ENCODE data around the gene ADTRP.

Gene ADTRP

DNA sequence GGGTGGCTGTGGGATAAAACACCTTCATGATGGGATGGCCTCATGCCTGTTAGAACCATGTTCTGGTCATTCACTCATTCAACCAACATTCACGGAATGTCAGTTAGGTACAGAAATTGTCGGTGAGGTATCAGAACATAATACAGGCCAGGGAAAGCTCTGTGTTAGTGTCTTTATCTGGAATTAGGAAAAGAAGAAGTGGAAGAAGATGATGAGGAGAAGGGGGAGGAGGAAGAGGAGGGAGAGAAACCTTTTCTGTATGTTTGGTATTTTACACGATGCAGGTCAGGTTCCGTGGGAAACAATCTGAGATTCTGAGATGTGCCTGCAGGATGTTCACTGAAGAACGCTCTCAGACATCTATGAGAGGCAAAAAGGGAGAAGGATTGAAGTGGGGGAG lies 5.6 kb downstream of the ADTRP start:
- H3K27ac ChIP-seq (ENCODE audit: low read depth, low read length), result no peak overlapping the region
- H3K9me3 ChIP-seq (ENCODE audit: control insufficient read depth, insufficient read depth, low read length), result no peaks in the 10 kb centered on the region
- H3K4me3 ChIP-seq (ENCODE audit: low read depth, low read length), result no peak overlapping the region
- H3K4me1 ChIP-seq (ENCODE audit: control insufficient read depth, insufficient read depth, low read length), result peaks cover 19% of the 10 kb centered on the region
- no peak overlapping the region for H3K9ac ChIP-seq (ENCODE audit: low read depth, low read length)
- H3K27me3 ChIP-seq (ENCODE audit: control insufficient read depth, insufficient read depth, low read length), result no peaks in the 10 kb centered on the region; the same call in 1 of the 2 replicates
- H3K36me3 ChIP-seq (ENCODE audit: control insufficient read depth, insufficient read depth, low read length), result no peaks in the 10 kb centered on the region

DNA sequence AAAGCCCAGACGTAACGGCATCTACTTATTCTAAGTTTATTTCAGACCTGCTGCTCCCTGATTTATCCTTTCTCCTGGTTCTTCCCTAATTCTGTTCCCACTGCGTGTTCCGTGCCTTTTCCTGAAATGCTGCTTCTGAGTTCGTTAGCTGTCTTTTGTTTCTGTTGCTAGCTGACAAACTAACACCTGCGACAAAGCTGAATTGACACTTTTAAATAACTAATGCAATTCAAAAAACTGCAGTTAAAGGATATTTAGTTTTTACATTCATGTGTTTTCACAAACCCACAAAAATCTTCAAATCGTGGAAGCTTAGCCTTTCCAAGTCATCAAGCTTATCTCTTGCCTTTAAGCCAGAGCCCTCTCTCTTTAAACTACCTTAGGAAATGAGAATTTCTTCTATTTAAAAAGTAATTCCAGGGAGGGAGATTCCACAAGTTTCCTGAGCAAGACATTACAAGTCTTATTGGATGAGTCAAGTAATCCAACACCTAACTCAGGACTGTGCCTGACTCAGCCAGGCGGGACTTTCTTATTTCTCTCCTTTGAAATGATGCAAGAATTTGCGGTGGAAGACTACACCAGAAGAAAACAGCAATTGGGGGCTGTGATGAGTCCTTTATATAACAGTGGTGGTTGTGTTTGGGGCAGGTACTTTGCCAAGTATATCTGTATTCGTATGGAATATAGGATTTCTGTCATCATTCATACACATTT lies 6.3 kb downstream of the ADTRP start:
- H3K36me3 ChIP-seq (ENCODE audit: control insufficient read depth, insufficient read depth, low read length), result no peaks in the 10 kb centered on the region
- no peak overlapping the region for H3K4me3 ChIP-seq (ENCODE audit: low read depth, low read length)
- no peaks in the 10 kb centered on the region for H3K9me3 ChIP-seq (ENCODE audit: control insufficient read depth, insufficient read depth, low read length)
- no peaks in the 10 kb centered on the region; the same call in 1 of the 2 replicates for H3K27me3 ChIP-seq (ENCODE audit: control insufficient read depth, insufficient read depth, low read length)
- peaks cover 23% of the 10 kb centered on the region for H3K4me1 ChIP-seq (ENCODE audit: control insufficient read depth, insufficient read depth, low read length)
- H3K9ac ChIP-seq (ENCODE audit: low read depth, low read length), result no peak overlapping the region
- H3K27ac ChIP-seq (ENCODE audit: low read depth, low read length), result peak overlapping the region; percentile 64

DNA sequence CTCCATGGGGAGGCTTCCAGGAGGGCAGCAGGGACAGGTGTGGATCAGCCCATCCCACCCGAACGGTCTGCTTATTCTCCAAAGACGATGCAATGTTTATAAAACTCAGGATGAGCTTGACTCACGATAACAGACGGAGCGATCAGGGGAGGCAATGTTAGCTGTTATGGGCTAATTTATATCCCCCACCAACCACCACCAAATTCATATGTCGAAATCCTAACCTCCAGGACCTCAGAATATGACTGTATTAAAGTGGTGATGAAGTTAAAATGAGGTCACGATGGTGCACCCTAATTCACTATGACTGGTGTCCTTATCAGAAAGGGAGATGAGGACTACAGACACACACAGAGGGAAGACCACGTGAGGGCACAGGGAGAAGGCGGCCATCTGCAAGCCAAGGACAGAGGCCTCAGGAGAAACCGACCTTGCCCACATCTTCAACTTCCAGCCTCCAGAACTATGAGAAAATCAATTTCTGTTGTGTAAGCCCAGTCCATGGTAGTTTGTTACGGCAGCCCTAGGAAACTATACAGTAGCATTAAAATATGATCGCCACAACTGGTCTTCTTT lies 7.0 kb downstream of the ADTRP start:
- Histone ChIP-seq H3K27ac (ENCODE audit: low read depth, low read length) (no peak overlapping the region), H3K9me3 (ENCODE audit: control insufficient read depth, insufficient read depth, low read length) (no peaks in the 10 kb centered on the region), H3K4me3 (ENCODE audit: low read depth, low read length) (no peak overlapping the region), H3K36me3 (ENCODE audit: control insufficient read depth, insufficient read depth, low read length) (no peaks in the 10 kb centered on the region), H3K9ac (ENCODE audit: low read depth, low read length) (no peak overlapping the region), H3K4me1 (ENCODE audit: control insufficient read depth, insufficient read depth, low read length) (peaks cover 29% of the 10 kb centered on the region), H3K27me3 (ENCODE audit: control insufficient read depth, insufficient read depth, low read length) (no peaks in the 10 kb centered on the region; the same call in 1 of the 2 replicates)

DNA sequence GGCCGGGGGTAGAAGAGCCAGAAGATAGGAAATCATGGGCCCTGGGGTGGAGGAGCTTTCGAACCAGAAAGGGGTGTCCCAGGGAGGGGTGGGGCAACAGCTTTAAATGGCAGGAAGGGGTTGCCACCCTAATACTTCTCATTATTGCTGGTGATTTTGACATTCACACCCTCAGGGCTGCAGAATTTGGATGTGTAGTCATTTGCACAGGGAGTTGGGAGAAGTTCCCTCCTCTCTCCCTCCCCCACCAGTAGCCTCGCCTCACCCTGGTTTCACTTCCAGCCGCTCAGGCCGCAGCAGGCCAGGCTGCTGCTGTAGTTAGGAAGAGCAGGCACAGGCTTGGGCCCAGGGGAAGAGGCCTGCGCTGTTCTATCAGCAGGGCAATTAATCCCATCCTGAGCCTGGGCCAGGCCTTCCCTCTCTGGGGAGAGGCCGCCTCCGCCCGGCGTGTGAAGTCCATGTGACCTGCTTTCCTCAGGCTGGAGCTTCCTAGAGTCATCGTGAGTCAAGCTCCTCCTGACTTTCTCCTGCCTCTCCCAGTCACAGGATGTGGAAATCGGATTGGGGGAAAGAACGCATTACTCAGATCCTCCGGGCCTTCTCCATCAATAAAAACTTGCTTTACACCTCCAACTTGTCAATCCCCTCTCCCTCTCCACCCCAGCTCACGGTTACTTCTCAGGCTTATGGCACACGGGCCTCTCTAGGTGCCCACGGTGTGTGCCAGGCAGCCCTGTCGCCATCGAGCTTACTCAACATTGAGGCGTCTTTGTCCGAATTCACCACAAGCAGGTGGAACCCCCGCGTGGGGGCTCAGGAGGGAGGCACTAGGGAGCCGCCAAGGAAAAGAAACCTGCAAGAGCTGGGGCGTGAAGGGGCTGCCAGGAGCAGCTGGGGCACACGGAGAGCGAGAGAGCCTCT lies 7.8 kb downstream of the ADTRP start:
- H3K4me3 ChIP-seq (ENCODE audit: low read depth, low read length), result no peak overlapping the region

DNA sequence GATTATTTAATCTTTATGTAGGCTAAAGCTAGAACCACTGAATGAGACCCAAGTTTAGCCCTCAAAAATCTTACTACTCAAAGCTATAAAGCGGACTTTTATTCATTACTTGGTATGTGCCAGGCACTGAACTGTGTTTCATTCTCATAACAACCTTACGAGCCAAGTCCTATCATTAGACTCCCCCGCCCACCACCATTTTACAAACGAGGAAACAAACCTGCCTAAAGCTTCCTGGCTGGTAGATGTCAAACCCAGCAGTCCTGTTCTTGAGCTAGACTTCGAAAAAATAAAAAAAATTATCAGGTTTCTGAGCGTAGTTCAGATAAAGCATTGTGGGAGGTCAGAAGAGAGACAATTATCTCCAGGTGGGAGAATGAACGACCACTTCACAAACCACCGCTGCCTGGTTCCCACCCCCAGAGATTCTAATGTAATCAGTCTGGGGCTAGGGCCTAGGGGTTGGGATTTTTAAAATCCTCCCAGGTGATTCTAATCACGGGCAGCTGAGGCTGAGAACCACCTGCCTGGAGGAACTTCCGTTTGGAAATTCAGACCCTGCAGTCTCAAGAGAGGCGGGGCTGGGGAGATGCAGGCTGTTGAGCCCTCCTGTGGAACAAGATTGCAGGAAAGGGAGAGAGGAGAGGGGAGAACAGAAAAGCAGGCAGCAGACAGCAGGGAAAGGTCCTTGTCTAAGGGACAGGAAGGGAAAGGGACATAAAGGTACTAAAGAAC lies 8.6 kb downstream of the ADTRP start:
- no peaks in the 10 kb centered on the region; the same call in 1 of the 2 replicates for H3K27me3 ChIP-seq (ENCODE audit: control insufficient read depth, insufficient read depth, low read length)
- no peak overlapping the region for H3K9ac ChIP-seq (ENCODE audit: low read depth, low read length)
- H3K9me3 ChIP-seq (ENCODE audit: control insufficient read depth, insufficient read depth, low read length), result no peaks in the 10 kb centered on the region
- H3K4me3 ChIP-seq (ENCODE audit: low read depth, low read length), result no peak overlapping the region
- H3K36me3 ChIP-seq (ENCODE audit: control insufficient read depth, insufficient read depth, low read length), result no peaks in the 10 kb centered on the region
- H3K4me1 ChIP-seq (ENCODE audit: control insufficient read depth, insufficient read depth, low read length), result peaks cover 41% of the 10 kb centered on the region
- peak overlapping the region; percentile 30 for H3K27ac ChIP-seq (ENCODE audit: low read depth, low read length)

More for the DNA sequence above, 7.8 kb downstream of the ADTRP start:
- no peaks in the 10 kb centered on the region; the same call in 1 of the 2 replicates for H3K27me3 ChIP-seq (ENCODE audit: control insufficient read depth, insufficient read depth, low read length)
- H3K27ac ChIP-seq (ENCODE audit: low read depth, low read length), result peak overlapping the region; percentile 30
- no peaks in the 10 kb centered on the region for H3K36me3 ChIP-seq (ENCODE audit: control insufficient read depth, insufficient read depth, low read length)
- peaks cover 37% of the 10 kb centered on the region for H3K4me1 ChIP-seq (ENCODE audit: control insufficient read depth, insufficient read depth, low read length)
- no peaks in the 10 kb centered on the region for H3K9me3 ChIP-seq (ENCODE audit: control insufficient read depth, insufficient read depth, low read length)
- H3K9ac ChIP-seq (ENCODE audit: low read depth, low read length), result no peak overlapping the region

DNA sequence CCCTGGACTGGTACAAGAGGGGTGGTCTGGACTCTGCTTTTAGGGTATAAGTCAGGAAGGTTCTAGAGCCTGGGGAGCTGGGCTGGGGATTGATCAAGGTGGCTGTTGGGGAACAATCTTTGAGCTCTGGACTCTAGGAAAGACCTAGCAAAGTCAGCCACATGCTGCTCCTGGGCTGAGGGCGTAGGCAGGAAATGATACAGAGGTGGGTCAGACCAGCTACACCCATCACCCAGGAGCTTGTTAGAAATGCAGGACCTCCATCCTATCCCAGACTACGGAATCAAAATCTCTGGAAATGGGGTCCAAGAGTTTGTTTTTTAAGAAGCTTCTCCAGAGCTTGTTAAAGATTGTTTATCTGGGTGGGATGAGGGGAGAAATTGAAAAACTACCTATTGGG lies 9.4 kb downstream of the ADTRP start:
- peaks cover 41% of the 10 kb centered on the region for H3K4me1 ChIP-seq (ENCODE audit: control insufficient read depth, insufficient read depth, low read length)
- H3K27ac ChIP-seq (ENCODE audit: low read depth, low read length), result no peak overlapping the region
- H3K9ac ChIP-seq (ENCODE audit: low read depth, low read length), result no peak overlapping the region
- no peaks in the 10 kb centered on the region for H3K9me3 ChIP-seq (ENCODE audit: control insufficient read depth, insufficient read depth, low read length)
- H3K27me3 ChIP-seq (ENCODE audit: control insufficient read depth, insufficient read depth, low read length), result no peaks in the 10 kb centered on the region; the same call in 1 of the 2 replicates
- no peak overlapping the region for H3K4me3 ChIP-seq (ENCODE audit: low read depth, low read length)
- H3K36me3 ChIP-seq (ENCODE audit: control insufficient read depth, insufficient read depth, low read length), result no peaks in the 10 kb centered on the region

DNA sequence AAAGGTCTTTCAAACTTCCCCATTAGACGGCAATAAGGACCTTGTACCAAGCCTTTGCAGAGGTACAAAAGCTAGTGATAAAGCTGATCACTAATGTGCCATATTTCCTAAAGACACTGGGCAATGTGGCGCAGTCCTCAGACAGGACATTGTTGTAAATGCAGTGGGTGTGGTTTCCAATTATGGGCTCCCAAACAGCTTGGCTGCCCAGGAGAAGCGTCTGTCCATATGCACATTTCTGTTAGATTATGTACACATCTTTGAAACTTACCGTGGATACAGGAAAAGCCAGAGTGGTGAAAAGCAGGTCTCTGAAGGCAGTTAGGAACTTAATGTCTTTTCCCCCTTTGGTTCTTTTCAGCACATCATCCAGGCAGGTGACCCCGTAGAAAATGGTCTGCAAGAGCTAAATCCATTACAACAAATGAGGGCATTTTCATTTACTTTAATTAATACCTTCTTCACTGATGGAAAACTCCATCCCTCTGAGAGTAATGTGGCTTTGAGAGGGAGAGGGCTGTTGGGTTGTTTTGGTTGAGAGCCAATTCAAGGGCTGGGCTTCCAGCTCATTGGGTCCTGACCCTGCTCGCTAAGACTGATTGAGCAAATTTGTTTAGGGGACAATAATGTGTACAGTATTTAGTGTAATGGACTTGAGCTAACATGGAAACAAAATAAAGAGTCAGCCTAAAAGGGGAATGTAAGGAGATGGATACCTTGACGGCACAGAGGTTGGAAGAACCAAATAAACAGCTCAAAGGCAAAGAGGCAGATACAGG lies 10.4 kb downstream of the ADTRP start:
- H3K4me1 ChIP-seq (ENCODE audit: control insufficient read depth, insufficient read depth, low read length), result peaks cover 41% of the 10 kb centered on the region
- H3K4me3 ChIP-seq (ENCODE audit: low read depth, low read length), result no peak overlapping the region
- no peaks in the 10 kb centered on the region for H3K9me3 ChIP-seq (ENCODE audit: control insufficient read depth, insufficient read depth, low read length)
- H3K27ac ChIP-seq (ENCODE audit: low read depth, low read length), result no peak overlapping the region
- H3K27me3 ChIP-seq (ENCODE audit: control insufficient read depth, insufficient read depth, low read length), result no peaks in the 10 kb centered on the region; the same call in 1 of the 2 replicates
- no peaks in the 10 kb centered on the region for H3K36me3 ChIP-seq (ENCODE audit: control insufficient read depth, insufficient read depth, low read length)
- H3K9ac ChIP-seq (ENCODE audit: low read depth, low read length), result no peak overlapping the region

DNA sequence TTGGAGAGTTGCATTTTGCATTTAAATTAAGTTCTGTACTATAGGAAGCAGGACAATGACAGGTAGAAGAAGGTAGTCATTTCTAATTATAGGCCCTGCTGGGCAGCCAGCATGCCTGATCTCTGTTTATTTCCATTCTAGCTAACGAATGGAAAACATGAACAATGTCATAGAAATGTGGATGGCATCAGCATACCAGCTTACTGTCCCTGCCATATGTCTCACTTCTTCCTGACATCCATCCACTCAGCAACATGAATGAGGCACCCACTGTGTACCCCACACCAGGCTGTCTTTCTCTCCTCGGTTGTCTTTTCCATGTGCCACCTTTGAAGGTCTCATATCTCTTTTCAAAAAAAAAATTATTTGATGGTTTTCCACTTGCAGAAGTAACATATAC lies 11.1 kb downstream of the ADTRP start:
- no peaks in the 10 kb centered on the region for H3K36me3 ChIP-seq (ENCODE audit: control insufficient read depth, insufficient read depth, low read length)
- no peaks in the 10 kb centered on the region for H3K9me3 ChIP-seq (ENCODE audit: control insufficient read depth, insufficient read depth, low read length)
- no peak overlapping the region for H3K4me3 ChIP-seq (ENCODE audit: low read depth, low read length)
- no peak overlapping the region for H3K27ac ChIP-seq (ENCODE audit: low read depth, low read length)
- H3K27me3 ChIP-seq (ENCODE audit: control insufficient read depth, insufficient read depth, low read length), result no peaks in the 10 kb centered on the region; the same call in 1 of the 2 replicates
- peaks cover 47% of the 10 kb centered on the region for H3K4me1 ChIP-seq (ENCODE audit: control insufficient read depth, insufficient read depth, low read length)
- H3K9ac ChIP-seq (ENCODE audit: low read depth, low read length), result no peak overlapping the region

DNA sequence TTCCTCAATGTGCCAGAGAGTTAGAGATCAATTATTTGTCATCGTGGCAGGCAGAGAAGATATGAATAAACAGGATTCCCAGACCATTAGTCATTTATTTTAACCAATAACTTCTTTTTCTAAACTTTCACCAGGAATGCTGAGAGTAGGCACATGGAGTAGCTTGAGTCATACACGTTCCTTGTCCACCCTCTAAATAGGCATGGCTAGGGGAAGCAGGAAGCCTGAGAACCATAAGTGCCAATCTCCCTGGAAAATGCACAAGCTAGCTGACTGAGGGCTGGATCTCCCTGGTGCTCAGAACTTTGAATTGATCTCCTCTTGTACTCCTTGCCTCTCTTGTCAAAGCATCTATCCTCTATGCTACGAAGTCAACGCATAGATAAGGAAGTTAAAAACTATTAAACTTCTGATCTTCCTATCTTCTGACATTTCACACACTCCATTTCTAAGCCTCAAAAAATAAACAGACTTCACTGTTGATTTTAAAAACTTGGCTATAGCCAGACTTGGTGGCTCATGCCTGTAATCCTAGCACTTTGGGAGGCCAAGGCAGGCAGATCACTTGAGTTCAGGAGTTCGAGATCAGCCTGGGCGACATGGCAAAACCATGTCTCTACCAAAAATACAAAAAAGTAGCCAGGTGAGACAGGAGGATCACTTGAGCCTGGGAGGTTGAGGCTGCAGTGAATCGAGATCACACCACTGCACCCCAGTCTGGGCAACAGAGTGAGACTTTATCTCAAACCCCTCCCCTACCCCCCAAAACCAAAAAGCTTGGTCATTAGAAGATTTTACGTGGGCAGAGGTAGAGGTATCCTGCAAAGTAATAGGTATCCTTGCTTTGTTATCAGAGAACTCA lies 11.8 kb downstream of the ADTRP start:
- no peaks in the 10 kb centered on the region for H3K9me3 ChIP-seq (ENCODE audit: control insufficient read depth, insufficient read depth, low read length)
- peak overlapping the region; percentile 61 for H3K27ac ChIP-seq (ENCODE audit: low read depth, low read length)
- no peak overlapping the region for H3K4me3 ChIP-seq (ENCODE audit: low read depth, low read length)
- H3K4me1 ChIP-seq (ENCODE audit: control insufficient read depth, insufficient read depth, low read length), result peaks cover 45% of the 10 kb centered on the region
- H3K9ac ChIP-seq (ENCODE audit: low read depth, low read length), result no peak overlapping the region
- no peaks in the 10 kb centered on the region; the same call in 1 of the 2 replicates for H3K27me3 ChIP-seq (ENCODE audit: control insufficient read depth, insufficient read depth, low read length)
- H3K36me3 ChIP-seq (ENCODE audit: control insufficient read depth, insufficient read depth, low read length), result no peaks in the 10 kb centered on the region

Measured in HUES48 (cell line).